Hematopoietic multipotent progenitor cell (in vitro differentiated cells): ENCODE results near the gene RAD54L2. TPM values are rescaled to one million over a fixed set of nuclear protein-coding genes. Genes with fewer than 3 reads are reported as not detected.
A peak's percentile ranks its signal among the peaks of the same experiment; 100 is the strongest.
"Not testable (repeated sequence)": the region's sequence is repeated elsewhere in the genome, so short reads cannot be mapped to it uniquely, and the experiment has no call there.

Experiments
- DNase-seq, 3 donors: peaks; one replicate each; pipeline ENCODE4 v3.0.0-alpha.2; 2011 to 2015; ENCODE audit warnings: low read depth in 2 of 3, low spot score in 2 of 3
- total RNA-seq: library from RNA; depleted of rRNA; stranded (reverse); fragments of >200 nt; gene quantifications from one replicate; pipeline ENCODE4 v1.2.3, GENCODE V29; 2012

RAD54L2 gene
- 29.4 TPM for total RNA-seq

- peak; percentile 59 to 79 (median 77) for DNase-seq
Observed at GRCh38 chr3:51538459-51539290, at the start of gene RAD54L2. Gene RAD54L2 (plus strand): TSS chr3:51538719. CDS start chr3:51590421, 51,702 bp downstream.

- DNase-seq = peak; percentile 56 to 95 (median 90)
Observed at GRCh38 chr3:51498876-51499738, 39.4 kb upstream of the RAD54L2 start.

- no peak for DNase-seq
Observed at GRCh38 chr3:51500632-51501131, 37.8 kb upstream of the RAD54L2 start.

- DNase-seq = peak; percentile 59 to 84 (median 73)
Observed at GRCh38 chr3:51501833-51502561, 36.5 kb upstream of the RAD54L2 start.

GRCh38 chr3:51502562-51502910 is 36.0 kb upstream of the RAD54L2 start:
- no peak for DNase-seq

GRCh38 chr3:51503007-51503406 is 35.5 kb upstream of the RAD54L2 start:
- no peak for DNase-seq

- no peak for DNase-seq
Observed at GRCh38 chr3:51508255-51508654, 30.3 kb upstream of the RAD54L2 start.

GRCh38 chr3:51510996-51511395 is 27.5 kb upstream of the RAD54L2 start:
- DNase-seq = no peak

- DNase-seq = no peak
Observed at GRCh38 chr3:51514210-51514609, 24.3 kb upstream of the RAD54L2 start.

GRCh38 chr3:51519848-51520247 is 18.7 kb upstream of the RAD54L2 start:
- DNase-seq = no peak

GRCh38 chr3:51520906-51521730 is 17.4 kb upstream of the RAD54L2 start:
- DNase-seq = not testable (repeated sequence)

- DNase-seq = no peak
Observed at GRCh38 chr3:51522273-51522962, 16.1 kb upstream of the RAD54L2 start.

- DNase-seq = not testable (repeated sequence)
Observed at GRCh38 chr3:51524874-51525273, 13.6 kb upstream of the RAD54L2 start.

- DNase-seq = no peak
Observed at GRCh38 chr3:51530485-51530884, 8.0 kb upstream of the RAD54L2 start.

- DNase-seq = no peak
Observed at GRCh38 chr3:51535146-51536019, 3.1 kb upstream of the RAD54L2 start.

GRCh38 chr3:51537631-51538030 is 888 bp upstream of the RAD54L2 start:
- DNase-seq = not testable (repeated sequence)

- DNase-seq = no peak
Observed at GRCh38 chr3:51538115-51538458, 432 bp upstream of the RAD54L2 start.

GRCh38 chr3:51539291-51539941 is 897 bp downstream of the RAD54L2 start:
- DNase-seq = peak in 2 of 3 donors; percentile 40 to 42
